ENCODE measurements around the gene AXDND1.
A peak's percentile ranks its signal among the peaks of the same experiment; 100 is the strongest.
"Not testable (repeated sequence)": the region's sequence is repeated elsewhere in the genome, so short reads cannot be mapped to it uniquely, and the experiment has no call there.

The AXDND1 gene

GRCh38 chr1:179366093-179366800 lies 476 bp downstream of the AXDND1 start:
- no peak for DNase-seq

- DNase-seq: peak; percentile 81
Measured at GRCh38 chr1:179369751-179370341, 4.1 kb downstream of the AXDND1 start.

GRCh38 chr1:179372160-179372559 lies 6.4 kb downstream of the AXDND1 start:
- DNase-seq: no peak

- no peak for DNase-seq
Measured at GRCh38 chr1:179376223-179376622, 10.5 kb downstream of the AXDND1 start.

- no peak for DNase-seq
Measured at GRCh38 chr1:179380299-179380698, 14.5 kb downstream of the AXDND1 start.

- DNase-seq: no peak
Measured at GRCh38 chr1:179384027-179384426, 18.3 kb downstream of the AXDND1 start.

- no peak for DNase-seq
Measured at GRCh38 chr1:179385510-179385909, 19.7 kb downstream of the AXDND1 start.

GRCh38 chr1:179393721-179394120 lies 27.9 kb downstream of the AXDND1 start:
- DNase-seq: no peak

GRCh38 chr1:179399399-179399798 lies 33.6 kb downstream of the AXDND1 start:
- not testable (repeated sequence) for DNase-seq

- DNase-seq: not testable (repeated sequence)
Measured at GRCh38 chr1:179417760-179418159, 52.0 kb downstream of the AXDND1 start.

GRCh38 chr1:179418706-179419105 lies 52.9 kb downstream of the AXDND1 start:
- DNase-seq: not testable (repeated sequence)

GRCh38 chr1:179424610-179425009 lies 58.8 kb downstream of the AXDND1 start:
- no peak for DNase-seq

GRCh38 chr1:179425186-179425585 lies 59.4 kb downstream of the AXDND1 start:
- no peak for DNase-seq

- DNase-seq: no peak
Measured at GRCh38 chr1:179437171-179437570, 71.4 kb downstream of the AXDND1 start.

GRCh38 chr1:179439646-179440045 lies 73.9 kb downstream of the AXDND1 start:
- DNase-seq: not testable (repeated sequence)

- not testable (repeated sequence) for DNase-seq
Measured at GRCh38 chr1:179440301-179440700, 74.5 kb downstream of the AXDND1 start.

GRCh38 chr1:179440971-179441370 lies 75.2 kb downstream of the AXDND1 start:
- no peak for DNase-seq

- no peak for DNase-seq
Measured at GRCh38 chr1:179441501-179441900, 75.7 kb downstream of the AXDND1 start.

GRCh38 chr1:179442846-179443245 lies 77.1 kb downstream of the AXDND1 start:
- DNase-seq: not testable (repeated sequence)

GRCh38 chr1:179445593-179445992 lies 79.8 kb downstream of the AXDND1 start:
- no peak for DNase-seq

GRCh38 chr1:179447489-179447888 lies 81.7 kb downstream of the AXDND1 start:
- peak; percentile 9 for DNase-seq

GRCh38 chr1:179448437-179449149 lies 82.8 kb downstream of the AXDND1 start:
- DNase-seq: no peak

- DNase-seq: not testable (repeated sequence)
Measured at GRCh38 chr1:179459606-179460206, 93.9 kb downstream of the AXDND1 start.

GRCh38 chr1:179465661-179466060 lies 99.9 kb downstream of the AXDND1 start:
- not testable (repeated sequence) for DNase-seq

Data from CD4-positive, alpha-beta T cell treated with Interleukin-10 for 1 hour (primary cell).